HG03039 (cell line): ENCODE data around the gene MIPEP.

Experiments
- ATAC-seq: cut with Tn5 transposase; IDR thresholded peaks from one replicate; pipeline ENCODE4 v1.9.1; 2021; ENCODE audit warnings: mild to moderate bottlenecking, moderate library complexity; ENCODE audit not compliant: unreplicated experiment

The MIPEP gene

DNA sequence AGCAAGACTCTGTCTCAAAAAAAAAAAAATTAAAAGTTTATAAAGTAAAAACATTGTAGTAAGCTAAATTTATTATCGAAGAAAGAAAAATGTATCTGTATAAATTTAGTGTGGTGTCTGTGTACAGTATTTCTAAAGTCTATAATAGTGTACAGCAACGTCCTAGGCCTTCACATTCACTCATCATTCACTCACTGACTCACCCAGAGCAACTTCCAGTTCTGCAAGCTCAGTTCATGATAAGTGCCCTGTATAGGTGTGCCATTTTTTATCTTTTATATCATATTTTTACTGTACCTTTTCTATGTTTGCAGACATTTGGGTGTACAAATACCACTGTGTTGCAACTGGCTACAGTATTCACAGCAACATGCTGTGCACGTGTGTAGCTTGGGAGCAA is 200.9 kb downstream of the MIPEP start:
- ATAC-seq, result no peak

DNA sequence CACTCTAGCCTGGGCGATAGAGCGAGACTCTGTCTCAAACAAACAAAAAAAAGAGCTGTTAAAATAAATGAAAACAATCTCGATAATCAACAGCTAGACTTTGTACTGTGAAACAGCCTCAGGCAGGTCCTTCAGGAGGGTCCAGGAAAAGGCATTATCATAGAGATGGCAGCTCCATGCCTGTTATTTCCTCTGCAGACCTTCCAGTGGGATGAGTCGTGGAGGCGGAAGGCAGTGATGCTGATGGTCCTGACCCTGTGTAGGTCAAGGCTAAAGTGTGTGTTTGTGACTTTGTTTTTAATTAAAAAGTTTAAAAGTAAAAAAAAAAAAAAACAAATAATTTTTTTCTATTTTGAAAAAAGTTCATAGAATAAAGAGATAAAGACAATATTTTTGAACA is 201.6 kb downstream of the MIPEP start:
- ATAC-seq, result no peak

DNA sequence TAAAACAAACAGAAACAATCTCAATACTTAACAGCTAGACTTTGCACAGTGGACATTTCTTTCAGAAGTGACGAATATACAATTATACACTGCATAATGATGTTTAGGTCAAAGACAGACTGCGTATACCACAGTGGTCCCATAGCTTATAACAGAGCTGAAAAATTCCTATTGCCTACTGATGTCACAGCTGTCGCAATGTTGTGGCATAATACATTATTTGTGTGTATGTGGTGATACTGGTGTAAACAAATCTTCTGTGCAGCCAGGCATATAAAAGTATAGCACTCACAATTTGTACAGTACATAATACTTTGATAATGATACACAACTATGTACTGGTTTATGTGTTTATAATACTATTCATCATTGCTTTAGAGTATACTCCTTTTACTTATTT is 202.3 kb downstream of the MIPEP start:
- ATAC-seq, result no peak

DNA sequence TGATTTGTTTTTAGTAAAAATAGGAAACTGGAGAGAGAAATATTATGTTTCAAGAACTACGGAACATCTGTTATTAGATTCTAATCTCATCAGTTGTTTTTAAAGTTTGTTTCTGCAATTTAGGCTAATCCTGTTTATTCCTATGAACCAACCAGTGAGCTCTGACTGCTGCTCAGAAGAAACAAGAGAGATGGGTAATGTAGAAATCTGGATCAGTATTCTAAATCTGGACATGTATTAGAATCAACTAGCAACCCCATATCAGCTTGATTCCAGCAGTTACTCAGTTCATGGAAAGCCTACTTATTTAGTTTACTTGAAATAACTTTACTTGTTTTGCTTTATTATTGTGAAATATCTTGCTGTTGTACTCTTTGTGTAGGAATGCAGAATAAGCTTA is 203.8 kb downstream of the MIPEP start:
- ATAC-seq, result no peak

DNA sequence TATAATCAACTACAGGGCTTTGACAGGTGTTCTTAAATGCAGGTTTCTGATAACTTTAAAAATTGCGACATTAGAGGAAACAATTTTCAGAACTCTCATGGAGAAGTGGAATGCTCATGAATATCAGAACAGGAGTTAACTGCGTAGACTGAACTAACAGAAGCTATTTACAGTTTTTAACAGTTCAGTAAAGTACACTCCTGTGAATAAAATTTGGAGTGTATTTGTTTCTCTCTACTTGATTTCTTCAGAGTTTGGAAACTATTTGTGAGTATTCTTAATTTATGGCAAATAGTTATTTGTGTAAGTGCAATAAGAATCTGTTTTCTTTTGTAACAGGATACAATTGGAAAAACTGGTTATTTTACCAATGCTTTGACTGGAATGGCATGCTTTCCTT is 204.6 kb downstream of the MIPEP start:
- no peak for ATAC-seq

DNA sequence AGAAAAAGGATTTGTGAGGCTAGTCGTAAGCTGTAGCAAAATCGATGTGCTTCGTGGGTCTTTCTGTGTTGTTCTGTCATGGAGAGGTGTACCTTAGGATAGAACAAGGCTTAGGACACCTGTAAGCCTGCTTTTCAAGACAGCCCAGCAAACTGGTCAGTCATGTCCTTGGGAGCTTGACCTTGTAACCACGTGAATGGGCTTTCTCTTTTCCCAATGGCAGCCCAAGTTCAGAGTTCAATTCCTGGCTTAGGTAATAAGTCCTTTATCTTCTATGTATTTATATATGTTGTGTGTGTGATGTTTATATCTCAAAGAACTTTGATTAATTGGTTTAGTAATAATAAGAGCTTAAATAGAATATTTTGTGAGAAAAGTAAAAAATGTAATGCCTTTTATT is 206.1 kb downstream of the MIPEP start:
- no peak for ATAC-seq

DNA sequence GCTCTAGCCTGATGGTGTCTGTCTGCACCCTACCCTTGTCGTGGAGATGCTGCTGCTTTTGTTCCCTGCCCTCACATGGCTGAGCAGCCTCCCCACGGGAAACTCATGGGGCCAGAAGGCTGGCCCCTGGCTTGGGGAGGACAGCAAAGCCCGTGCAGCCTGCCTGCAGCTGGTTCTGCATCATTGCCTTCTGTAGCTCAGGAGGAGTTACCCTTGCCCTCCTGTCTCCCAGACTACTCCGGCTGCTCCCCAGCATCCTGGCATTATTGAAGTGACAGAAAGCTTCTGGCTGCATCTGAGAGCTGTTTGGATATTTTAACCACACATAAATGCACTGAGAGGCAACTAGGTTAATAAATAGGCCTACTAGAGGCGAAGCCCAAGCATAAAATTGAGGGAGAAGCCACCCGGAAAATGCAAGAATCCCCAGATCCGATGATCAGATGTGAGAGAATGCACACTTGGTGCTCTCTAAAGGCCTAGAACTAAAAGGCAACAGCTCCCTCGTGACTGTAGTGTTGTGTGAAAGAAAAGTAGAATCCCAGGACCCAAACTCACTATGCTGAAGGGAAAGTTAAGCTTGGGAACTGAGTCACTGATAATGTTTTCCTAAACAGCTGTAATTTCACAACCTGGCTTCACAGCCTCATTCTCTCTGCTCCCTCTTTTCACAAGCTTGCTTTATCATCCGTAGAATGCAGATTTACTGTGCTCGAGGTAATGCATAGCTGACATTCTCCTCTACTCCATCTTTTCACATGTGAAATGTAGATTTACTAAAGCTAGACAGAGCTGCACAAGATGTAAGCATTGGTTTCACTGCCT is 208.1 kb downstream of the MIPEP start:
- no peak for ATAC-seq
